GM12801 (cell line): Measurements from ENCODE around the gene KRT75.

ENCODE experiments used
- TF ChIP-seq, protein P1 (sequence below): IDR thresholded peaks from one replicate; pipeline ENCODE4 v1.5.1; 2011; ENCODE audit warnings: control low read depth; ENCODE audit not compliant: insufficient read length; ENCODE audit errors: extremely low read depth

Gene KRT75

DNA sequence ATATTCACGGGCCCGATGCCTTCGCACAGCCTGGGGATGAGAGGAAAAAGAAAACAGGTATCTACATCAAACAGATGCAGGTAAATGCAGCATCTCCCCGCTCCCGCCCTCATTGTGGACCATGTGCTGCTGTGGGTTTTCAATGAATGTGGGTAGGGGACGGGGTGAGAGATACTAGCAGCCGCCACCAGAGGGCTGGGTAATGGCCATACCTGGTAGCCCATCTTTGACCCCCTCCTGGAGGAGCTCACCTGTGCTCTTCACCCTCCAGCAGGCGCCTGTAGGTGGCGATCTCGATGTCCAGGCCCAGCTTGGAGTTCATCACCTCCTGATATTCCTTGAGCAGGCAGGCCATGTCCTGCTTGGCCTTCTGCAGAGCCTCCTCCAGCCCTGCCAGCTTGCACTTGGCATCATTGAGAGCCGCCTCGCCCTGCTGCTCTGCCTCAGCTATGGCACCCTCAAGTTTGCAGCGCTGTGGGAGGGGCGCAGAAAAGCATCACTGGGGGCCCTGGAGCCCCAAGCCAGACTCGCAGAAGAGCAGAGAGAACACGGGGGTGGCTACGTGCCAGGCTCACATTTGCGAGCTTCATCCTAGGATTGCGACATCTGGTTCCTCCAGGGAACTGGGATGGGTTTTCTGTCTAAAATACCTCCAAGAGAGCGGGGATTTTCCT, 38.3 kb downstream of the KRT75 start:
- TF ChIP-seq, protein P1, sequence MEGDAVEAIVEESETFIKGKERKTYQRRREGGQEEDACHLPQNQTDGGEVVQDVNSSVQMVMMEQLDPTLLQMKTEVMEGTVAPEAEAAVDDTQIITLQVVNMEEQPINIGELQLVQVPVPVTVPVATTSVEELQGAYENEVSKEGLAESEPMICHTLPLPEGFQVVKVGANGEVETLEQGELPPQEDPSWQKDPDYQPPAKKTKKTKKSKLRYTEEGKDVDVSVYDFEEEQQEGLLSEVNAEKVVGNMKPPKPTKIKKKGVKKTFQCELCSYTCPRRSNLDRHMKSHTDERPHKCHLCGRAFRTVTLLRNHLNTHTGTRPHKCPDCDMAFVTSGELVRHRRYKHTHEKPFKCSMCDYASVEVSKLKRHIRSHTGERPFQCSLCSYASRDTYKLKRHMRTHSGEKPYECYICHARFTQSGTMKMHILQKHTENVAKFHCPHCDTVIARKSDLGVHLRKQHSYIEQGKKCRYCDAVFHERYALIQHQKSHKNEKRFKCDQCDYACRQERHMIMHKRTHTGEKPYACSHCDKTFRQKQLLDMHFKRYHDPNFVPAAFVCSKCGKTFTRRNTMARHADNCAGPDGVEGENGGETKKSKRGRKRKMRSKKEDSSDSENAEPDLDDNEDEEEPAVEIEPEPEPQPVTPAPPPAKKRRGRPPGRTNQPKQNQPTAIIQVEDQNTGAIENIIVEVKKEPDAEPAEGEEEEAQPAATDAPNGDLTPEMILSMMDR, result no peak

DNA sequence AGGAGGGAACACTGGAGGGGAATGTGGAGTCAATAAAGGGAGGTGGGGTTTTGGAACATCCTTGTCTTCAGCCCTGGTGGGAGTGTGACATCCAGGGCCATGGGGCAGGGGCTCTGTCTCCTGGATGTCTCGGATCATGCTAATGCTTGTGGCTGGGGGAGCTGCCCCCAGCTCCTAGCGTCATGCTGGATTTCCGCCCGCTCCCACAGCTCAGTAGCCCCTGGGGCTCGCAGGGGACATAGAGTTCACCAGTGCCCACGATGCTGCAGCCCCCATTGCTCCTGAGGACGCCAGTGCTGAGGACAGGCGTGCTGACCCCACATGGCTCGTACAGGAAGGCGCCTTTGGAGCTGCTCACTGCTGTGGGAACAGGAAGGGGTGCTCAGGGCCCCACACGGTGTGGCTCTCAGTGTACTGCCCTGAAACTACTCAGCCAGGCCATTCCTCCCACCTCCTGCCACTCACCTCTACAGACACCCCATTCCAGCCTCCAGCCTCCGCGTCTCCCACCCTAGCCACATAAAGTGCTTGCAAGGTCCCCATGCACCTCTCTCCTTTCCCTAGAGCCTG, 39.2 kb downstream of the KRT75 start:
- TF ChIP-seq, protein P1, result no peak

GRCh38 chr12:52392465-52393007, 41.6 kb downstream of the KRT75 start:
- TF ChIP-seq, protein P1, result no peak

GRCh38 chr12:52391618-52392002, 42.6 kb downstream of the KRT75 start:
- TF ChIP-seq, protein P1, result no peak

DNA sequence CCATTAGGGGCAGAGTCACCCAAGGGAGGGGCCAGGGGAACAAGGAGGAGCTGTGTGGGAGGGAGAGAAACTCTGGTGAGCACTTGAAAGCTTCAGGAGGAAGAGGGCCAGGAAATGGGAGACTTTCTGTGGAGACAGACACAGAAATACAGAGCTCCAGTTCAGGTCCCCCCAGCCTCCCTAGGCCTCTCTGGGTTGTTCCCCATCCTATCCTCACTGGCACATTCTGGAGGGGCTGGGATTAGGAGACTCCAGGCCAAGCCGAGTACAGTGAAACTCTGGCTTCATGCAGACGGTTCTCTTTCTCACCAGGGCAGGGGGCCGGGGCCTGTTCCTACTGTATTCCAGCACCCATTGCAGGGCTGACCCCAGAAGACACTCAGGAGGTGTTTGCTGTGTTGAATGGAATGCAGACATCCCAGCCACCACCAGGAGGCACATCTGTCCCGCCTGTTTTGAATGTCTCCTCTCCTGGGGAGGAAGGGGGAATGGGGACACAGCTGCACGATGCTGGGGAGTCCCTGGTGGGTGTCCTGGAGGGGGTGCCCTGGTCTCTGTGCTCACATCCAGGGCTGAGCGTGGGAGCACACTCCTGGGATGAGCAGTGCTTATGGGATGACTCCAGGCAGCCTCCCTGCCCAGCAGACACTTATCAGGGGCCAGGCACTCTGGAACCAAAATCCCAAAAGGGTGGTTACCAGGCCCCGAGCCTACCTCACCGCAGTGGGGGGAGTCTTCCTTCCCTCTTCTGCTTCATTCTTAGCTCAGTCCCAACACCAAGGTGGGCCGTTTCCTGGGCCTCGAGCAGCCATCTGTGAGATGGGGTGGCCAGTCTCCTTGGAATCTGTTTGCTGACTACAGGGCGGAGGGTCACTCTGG, 43.2 kb downstream of the KRT75 start:
- TF ChIP-seq, protein P1, result no peak

DNA sequence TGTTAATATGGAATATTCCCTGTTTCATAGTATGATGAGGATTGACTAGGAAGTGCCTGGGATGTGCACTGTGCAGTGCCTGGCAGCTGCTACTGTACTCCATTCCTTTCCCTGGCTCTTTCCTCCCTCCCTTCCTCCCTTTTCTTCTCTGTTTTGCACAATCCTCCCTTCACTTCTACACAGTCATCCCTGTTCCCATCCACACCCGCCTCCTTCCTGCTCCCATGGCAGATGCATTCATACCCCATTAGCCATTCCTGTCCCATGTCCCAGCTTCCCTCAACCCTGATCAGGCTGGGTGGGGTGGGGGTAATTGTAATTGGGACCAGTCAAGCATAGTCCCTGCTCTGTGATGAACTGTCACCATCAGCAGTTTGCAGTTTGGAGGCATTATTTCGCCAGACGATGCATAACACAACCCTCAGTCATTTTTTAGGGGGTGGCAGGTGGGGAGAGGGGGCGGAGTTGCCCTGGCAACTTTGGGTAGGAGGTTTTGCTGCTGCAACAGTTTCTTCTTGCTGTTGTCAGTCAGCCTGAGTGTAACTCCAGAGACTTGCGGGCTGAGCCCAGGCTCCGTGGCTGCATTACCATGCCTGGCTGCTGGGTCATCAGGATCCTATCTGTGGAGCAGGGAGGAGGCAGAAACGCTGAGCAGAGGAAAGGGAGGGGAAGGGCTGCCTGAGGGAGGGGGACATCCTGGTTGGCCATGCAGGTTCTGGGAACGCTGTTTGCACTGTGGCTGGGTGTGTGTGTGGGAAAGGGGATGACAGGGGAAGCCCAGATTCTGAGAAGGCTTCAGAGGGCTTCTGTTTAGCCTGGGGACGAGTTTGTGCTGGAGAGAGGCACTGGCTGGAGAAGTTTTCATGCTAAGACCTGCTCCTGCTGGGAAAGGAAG, 44.6 kb downstream of the KRT75 start:
- TF ChIP-seq, protein P1, result no peak
